ENCODE data around the gene USP32.
"Not testable (repeated sequence)": the region's sequence is repeated elsewhere in the genome, so short reads cannot be mapped to it uniquely, and the experiment has no call there.

Gene USP32

DNA sequence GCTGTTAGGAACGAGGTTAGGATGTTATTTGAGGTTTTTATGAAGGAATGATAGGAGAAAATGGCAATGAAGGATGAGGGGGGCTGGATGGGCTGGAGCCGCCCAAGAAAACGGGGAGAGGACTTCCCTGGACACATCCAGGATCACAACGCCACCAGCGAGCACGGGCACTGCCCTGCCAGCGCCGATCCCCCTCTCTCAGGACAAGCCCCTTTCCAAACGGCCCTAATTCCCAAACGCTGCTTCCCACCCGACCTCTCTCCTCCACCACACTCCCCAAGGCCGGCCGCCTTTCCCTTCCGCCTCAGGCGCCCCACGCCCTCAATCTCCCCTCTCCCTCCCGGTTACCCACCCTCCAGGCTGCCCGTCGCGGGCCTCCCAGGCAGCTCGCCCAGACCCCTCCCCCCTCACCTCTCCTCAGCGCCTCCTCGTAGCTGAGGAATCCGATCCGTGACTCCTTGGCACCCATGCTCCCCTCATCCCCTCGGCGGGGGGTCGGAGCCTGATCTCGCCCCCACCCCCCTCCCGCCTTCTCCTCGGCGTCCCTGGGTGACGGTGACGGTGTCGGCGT is 377 bp downstream of the USP32 start:
- no peak for DNase-seq
- TF ChIP-seq POLR2A (IDR thresholded peaks at IDR 0.05; ENCODE audit: low read length) (no peak), GATA1 (IDR thresholded peaks at IDR 0.05; ENCODE audit: low read depth, low read length) (no peak)

DNA sequence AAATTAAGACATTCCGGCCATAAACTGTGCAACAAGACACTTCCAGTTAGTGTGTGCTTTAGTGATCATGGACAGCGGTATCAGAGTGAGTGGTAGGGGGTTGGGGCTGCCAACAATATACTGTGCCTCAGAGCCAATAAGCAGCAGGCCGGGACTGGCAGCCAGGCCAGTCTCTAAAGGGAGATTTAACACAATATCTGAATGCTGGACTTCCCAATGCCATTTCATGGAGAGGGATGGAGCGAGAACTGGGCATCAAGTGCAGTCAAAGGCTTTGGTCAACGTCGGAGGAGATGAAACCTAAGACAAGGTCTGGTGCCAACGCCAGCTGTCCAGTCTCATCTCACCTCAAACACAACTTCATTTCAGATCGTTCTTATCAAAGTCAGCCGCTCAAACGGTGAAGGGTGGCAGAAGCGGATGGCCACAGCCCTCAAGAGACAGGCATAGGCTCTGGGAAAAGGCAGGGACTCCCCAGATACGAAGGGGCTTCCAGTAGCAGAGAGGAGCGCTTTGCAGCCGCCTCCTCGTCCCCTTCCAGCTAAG is 935 bp downstream of the USP32 start:
- DNase-seq = peak; percentile 84 to 85
- no peak for TF ChIP-seq GATA1 (IDR thresholded peaks at IDR 0.05; ENCODE audit: low read depth, low read length)
- peak; percentile 91 for TF ChIP-seq POLR2A (IDR thresholded peaks at IDR 0.05; ENCODE audit: low read length)

DNA sequence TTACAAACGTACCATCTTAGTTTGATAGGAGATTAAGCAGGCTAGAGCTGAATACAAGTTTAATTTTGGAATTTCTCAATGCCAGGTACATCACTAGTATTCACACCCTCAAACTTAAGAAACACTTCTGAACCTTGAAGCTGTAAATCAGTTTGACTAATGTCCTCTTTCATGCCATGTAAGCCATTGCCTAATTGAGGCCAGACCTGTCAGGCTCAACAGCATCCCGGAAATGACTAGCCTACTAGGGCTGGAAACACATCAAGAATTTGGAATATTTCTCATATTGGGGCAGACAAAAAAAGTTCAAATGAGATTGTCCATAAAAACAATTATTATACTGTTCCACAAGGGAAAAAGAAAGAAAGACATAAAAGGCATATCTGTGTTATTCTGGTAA is 1.7 kb downstream of the USP32 start:
- TF ChIP-seq GATA1 (IDR thresholded peaks at IDR 0.05; ENCODE audit: low read depth, low read length) (no peak), POLR2A (IDR thresholded peaks at IDR 0.05; ENCODE audit: low read length) (no peak)
- DNase-seq = peak; percentile 53 to 69

DNA sequence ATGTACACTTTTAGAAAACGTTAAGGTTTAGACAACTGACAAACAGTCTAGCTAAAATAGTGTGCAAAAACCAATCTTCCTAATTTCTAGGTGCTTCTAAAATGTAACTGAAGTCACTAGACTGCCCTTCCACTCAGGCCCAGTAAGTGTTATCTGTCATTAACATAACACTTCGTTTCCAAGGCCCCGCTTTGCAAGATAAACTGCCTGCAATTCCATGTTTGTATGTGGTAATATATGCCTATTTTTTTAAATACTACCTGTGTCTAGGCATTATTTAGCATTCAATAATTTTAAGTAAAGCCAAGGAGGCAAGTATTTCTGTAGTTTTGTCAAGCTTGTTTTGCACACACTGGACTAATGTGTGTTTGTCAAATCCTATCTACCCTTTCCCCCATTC is 3.2 kb downstream of the USP32 start:
- DNase-seq = peak; percentile 91 to 94
- peak; percentile 34 for TF ChIP-seq GATA1 (IDR thresholded peaks at IDR 0.05; ENCODE audit: low read depth, low read length)
- peak; percentile 75 for TF ChIP-seq POLR2A (IDR thresholded peaks at IDR 0.05; ENCODE audit: low read length)

DNA sequence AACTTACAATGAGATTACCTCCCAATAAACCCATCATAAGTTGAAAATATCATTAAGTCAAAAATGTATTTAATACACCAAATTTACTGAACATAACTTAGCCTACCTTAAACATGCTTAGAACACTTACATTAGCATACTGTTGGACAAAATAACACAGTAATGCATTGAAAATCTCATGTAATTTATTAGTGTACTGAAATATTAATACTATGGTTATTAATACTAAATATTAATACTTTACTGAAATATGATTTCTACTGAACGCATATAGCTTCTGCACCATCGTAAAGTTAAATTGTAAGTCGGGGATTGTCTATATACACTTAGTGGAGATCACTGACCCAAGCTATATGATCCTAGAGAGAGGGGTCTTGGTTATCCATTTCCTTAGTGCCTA is 4.3 kb downstream of the USP32 start:
- no peak for DNase-seq
- TF ChIP-seq POLR2A (IDR thresholded peaks at IDR 0.05; ENCODE audit: low read length) (peak; percentile 1), GATA1 (IDR thresholded peaks at IDR 0.05; ENCODE audit: low read depth, low read length) (no peak)

DNA sequence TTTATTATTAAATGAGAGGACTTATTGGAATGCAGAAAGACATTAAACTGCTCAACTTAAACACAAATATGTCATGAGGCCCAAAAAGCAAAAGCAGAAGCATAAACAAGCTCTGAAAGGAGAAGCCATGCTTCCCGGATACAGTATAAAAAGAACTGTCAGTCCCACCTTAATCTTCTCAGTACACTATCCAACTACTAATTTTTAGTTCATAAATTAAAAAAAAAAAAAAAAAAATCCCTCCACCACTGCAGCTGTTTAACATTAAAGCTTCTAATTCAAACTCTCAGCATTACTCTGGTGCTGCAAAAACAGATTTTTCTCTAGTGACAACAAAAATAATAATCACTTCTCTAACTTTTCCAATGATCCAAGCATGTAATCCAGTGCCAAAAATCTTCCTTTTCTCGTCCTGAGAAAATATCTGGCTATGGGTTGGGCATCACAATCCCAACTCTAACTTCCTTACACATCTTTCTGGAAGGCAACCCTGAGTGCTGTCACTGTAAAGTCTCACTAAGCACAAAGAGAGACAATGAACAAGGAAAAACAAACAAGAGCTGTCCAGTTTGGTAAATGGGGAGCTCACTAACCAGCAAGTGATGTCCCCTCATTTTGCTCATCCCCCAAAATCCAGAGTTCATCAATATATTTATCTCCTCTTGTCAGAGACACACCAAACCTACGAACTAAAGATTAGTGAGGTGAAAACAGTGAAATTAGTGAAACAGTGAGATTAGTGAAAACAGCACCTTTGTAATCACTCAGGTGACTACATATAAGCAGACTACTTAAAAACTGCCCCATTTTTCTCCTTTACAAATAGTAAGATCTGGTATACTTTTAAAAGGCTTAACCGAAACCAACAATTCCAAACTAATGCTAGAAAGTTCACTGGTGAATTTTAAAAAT is 5.5 kb downstream of the USP32 start:
- peak in 1 of 2 experiments; percentile 33 for DNase-seq
- TF ChIP-seq GATA1 (IDR thresholded peaks at IDR 0.05; ENCODE audit: low read depth, low read length) (no peak), POLR2A (IDR thresholded peaks at IDR 0.05; ENCODE audit: low read length) (no peak)

DNA sequence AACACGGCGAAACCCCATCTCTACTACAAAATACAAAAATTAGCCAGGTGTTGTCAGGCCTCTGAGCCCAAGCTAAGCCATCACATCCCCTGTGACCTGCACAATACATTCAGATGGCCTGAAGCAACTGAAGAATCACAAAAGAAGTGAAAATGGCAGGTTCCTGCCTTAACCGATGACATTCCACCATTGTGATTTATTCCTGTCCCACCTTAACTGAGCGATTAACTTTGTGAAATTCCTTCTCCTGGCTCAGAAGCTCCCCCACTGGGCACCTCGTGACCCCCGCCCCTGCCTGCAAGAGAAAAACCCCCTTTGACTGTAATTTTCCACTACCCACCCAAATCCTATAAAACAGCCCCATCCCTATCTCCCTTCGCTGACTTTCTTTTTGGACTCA is 7.0 kb downstream of the USP32 start:
- not testable (repeated sequence) for DNase-seq

DNA sequence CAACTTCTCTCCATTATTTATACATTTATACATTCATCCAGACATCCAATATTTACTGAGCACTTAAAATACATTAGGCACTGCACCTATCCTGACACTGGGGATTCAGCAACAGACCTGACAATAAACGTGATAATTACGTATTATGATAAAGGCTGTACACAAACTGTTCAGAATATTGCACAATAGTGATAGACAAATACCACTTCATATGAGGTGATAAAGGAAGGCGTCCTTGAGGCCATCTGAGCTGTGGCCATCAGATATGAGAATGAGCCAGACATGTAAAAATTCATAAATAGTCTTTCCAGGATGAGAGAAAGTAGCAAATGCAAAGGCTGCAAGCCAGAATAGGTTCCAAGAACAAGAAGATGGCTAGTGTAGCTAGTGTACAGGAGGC is 8.6 kb downstream of the USP32 start:
- DNase-seq = peak; percentile 66 to 83
- TF ChIP-seq POLR2A (IDR thresholded peaks at IDR 0.05; ENCODE audit: low read length) (no peak), GATA1 (IDR thresholded peaks at IDR 0.05; ENCODE audit: low read depth, low read length) (no peak)

DNA sequence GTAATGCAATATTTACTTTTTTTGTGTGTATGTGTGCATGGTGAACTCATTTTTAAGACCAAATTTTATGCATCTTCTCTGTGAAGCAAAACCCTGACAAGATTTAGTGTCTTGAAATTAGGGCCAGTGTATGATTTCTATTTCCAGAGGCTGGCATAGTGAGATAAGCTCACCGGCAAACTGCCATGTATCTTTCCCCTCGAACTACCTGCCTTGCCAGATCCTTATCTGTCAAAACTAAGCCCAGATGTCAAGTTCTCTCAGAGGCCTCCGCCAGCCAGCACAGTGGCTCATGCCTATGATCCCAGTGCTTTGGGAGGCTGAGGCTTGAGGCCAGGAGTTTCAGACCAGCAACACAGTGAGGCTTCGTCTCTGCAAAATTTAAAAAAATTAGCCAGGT is 10.0 kb downstream of the USP32 start:
- DNase-seq = peak; percentile 52 to 75
- TF ChIP-seq GATA1 (IDR thresholded peaks at IDR 0.05; ENCODE audit: low read depth, low read length) (no peak), POLR2A (IDR thresholded peaks at IDR 0.05; ENCODE audit: low read length) (no peak)

DNA sequence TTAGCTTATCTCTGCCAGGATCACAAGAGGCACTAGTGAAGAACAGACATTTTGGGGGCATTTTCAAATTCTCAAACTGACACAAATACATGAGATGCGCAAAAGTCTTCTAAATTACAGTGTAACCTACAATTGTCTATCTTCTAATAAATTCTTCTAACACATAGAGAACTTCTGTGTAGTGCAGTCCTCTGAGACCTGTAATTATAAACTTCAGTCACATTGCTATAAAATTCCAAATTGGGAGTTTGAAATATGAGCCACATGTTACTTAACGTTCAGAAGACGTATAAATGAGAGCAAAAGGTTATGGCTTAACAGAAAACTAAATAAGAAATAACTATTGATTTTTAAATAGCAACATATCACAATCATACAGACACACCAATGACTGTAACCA is 12.5 kb downstream of the USP32 start:
- DNase-seq = not testable (repeated sequence)

DNA sequence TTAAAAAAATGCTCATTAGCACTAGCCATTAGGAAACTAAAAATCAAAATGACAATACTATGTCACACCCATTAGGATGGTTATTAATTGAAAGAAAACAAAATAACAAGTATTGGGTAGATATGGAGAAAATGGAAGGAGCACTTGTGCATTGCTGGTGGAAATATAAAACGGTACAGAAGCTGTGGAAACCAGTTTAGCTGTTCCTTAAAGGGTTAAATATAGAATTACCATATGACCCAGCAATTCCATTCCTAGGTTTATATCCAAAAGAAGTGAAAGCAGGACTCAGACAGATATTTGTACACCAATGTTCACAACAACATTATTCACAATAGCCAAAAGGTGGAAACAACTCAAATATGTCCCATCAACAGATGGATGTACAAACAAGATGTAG is 13.7 kb downstream of the USP32 start:
- DNase-seq = not testable (repeated sequence)

DNA sequence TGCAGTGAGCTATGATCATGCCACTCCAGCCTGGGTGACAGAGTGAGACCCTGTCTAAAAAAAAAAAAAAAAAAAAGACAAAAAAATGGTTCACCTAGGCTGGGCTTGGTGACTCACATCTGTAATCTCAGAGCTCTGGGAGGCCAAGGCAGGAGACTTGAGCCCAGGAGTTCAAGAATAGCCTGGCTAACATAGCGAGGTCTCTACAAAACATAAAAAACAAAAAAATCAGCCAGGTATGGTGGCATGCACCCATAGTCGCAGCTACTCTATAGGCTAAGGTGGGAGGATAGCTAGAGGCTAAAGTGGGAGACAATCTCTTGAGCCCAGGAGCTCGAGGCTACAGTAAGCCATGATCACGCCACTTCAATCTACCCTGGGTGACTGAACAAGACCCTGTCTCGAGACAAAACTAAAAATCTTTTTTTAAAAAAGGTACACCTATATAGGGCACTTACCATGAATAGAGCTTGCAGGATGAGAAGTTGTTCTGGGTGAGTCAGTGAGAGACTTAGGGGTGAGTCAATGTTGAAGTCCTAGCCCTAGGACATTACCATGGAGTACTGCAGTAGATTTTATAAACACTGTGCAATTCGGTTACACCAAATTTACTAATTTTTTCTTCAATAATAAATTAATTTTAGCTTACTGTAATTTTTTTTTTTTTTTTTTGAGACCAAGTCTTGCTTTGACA is 19.0 kb downstream of the USP32 start:
- DNase-seq = peak in 1 of 2 experiments; percentile 44
- TF ChIP-seq GATA1 (IDR thresholded peaks at IDR 0.05; ENCODE audit: low read depth, low read length) (no peak), POLR2A (IDR thresholded peaks at IDR 0.05; ENCODE audit: low read length) (no peak)

DNA sequence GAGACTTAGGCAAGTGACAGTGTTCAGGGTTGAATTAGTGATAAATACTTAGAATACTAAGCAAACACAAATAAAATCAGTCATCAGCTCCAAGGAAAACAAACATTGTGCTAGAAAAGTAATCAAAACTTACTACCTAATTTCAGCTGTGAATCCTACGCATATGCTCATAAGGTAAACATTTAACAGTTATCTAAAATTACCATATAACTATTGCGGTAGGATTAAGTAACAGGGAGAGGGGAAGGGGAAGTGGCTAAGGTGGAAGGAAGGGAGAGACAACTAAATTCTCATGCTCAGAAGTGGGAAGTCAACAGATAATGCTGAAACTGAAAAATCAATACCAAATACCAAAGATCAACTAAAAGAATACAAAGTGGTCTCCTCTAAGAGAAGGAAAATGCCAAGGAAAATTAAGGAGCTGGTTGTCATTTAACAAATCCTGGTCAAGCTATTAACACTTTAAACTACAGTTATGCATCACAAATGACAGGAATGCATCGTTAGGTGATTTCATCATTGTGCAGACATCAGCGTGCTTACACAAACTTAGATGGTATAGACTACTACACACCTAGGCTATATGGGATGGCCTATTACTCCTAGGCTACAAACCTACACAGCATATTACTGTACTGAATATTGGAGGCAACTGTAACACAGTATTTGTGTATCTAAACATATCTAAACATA is 20.0 kb downstream of the USP32 start:
- TF ChIP-seq GATA1 (IDR thresholded peaks at IDR 0.05; ENCODE audit: low read depth, low read length) = no peak
- no peak for TF ChIP-seq POLR2A (IDR thresholded peaks at IDR 0.05; ENCODE audit: low read length)

DNA sequence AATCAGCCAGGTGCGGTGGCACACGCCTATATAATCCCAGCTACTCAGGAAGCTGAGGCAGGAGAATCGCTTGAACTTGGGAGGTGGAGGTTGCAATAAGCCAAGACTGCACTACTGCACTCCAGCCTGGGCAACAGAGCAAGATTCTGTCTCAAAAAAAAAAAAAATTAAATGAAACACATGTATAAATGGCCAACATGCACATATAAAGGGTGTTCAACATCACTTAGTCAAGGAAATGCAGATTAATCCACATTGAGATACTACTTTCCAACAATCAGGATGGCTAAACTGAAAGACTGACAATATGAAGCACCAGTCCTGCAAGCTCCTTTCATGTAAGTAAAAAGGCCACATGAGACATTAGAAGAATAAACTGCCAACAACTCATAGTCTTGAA is 20.5 kb downstream of the USP32 start:
- DNase-seq = no peak
- no peak for TF ChIP-seq GATA1 (IDR thresholded peaks at IDR 0.05; ENCODE audit: low read depth, low read length)
- TF ChIP-seq POLR2A (IDR thresholded peaks at IDR 0.05; ENCODE audit: low read length) = no peak

More for the DNA sequence above, 20.0 kb downstream of the USP32 start:
- DNase-seq = peak in 1 of 2 experiments; percentile 41
